Mesendoderm (in vitro differentiated cells): Measurements from ENCODE around the gene ANKS1B.

Experiments
- DNase-seq: peaks from one replicate; pipeline ENCODE4 v3.0.0; 2013
- H2AK5ac ChIP-seq: 2 replicates; pipeline ENCODE4 v1.6.1; 2013; ENCODE audit warnings: low read length, inconsistent platforms
- H2BK120ac ChIP-seq: 2 replicates; pipeline ENCODE4 v1.6.1; 2013; ENCODE audit warnings: low read depth, mild to moderate bottlenecking, low read length, moderate library complexity, mixed read lengths
- H2BK15ac ChIP-seq: replicated peaks from 2 replicates; pipeline ENCODE4 v1.6.1; 2013; ENCODE audit warnings: low read depth, mild to moderate bottlenecking, moderate library complexity
- H2BK5ac ChIP-seq: 2 replicates; pipeline ENCODE4 v1.6.1; 2013; ENCODE audit warnings: low read length, inconsistent platforms
- H3K18ac ChIP-seq: 2 replicates; pipeline ENCODE4 v1.6.1; 2013; ENCODE audit warnings: mild to moderate bottlenecking, low read length, mixed read lengths
- H3K23ac ChIP-seq: one replicate; pipeline ENCODE4 v1.6.1; 2013; ENCODE audit warnings: low read length
- H3K27ac ChIP-seq: 2 replicates; pipeline ENCODE4 v1.5.1; 2013; ENCODE audit warnings: low read depth, mild to moderate bottlenecking, inconsistent platforms, low read length, moderate library complexity
- H3K27me3 ChIP-seq: 2 replicates; pipeline ENCODE4 v1.6.1; 2013; ENCODE audit warnings: low read length, control low read depth, mild to moderate bottlenecking, inconsistent platforms; ENCODE audit not compliant: insufficient read depth, poor library complexity
- H3K36me3 ChIP-seq: 2 replicates; pipeline ENCODE4 v1.6.1; 2013; ENCODE audit warnings: low read length, inconsistent platforms; ENCODE audit not compliant: control insufficient read depth, insufficient read depth
- H3K4ac ChIP-seq: one replicate; pipeline ENCODE4 v1.6.1; 2013; ENCODE audit warnings: low read depth, mild to moderate bottlenecking, low read length, moderate library complexity
- H3K4me1 ChIP-seq: 2 replicates; pipeline ENCODE4 v1.6.1; 2013; ENCODE audit warnings: low read depth, low read length, inconsistent platforms; ENCODE audit not compliant: control insufficient read depth
- H3K4me2 ChIP-seq: 2 replicates; pipeline ENCODE4 v1.6.1; 2013; ENCODE audit warnings: low read length
- H3K4me3 ChIP-seq: 2 replicates; pipeline ENCODE4 v1.5.1; 2013; ENCODE audit warnings: mild to moderate bottlenecking, low read length
- H3K56ac ChIP-seq: one replicate; pipeline ENCODE4 v1.6.1; 2013; ENCODE audit warnings: low read length
- H3K79me1 ChIP-seq: 2 replicates; pipeline ENCODE4 v1.6.1; 2013; ENCODE audit warnings: low read length, inconsistent platforms
- H3K79me2 ChIP-seq: 2 replicates; pipeline ENCODE4 v1.6.1; 2013; ENCODE audit warnings: mild to moderate bottlenecking, low read length; ENCODE audit not compliant: control insufficient read depth, insufficient read depth
- H3K9ac ChIP-seq: 2 replicates; pipeline ENCODE4 v1.6.1; 2013; ENCODE audit warnings: low read length, inconsistent platforms
- H4K5ac ChIP-seq: one replicate; pipeline ENCODE4 v1.6.1; 2013; ENCODE audit warnings: low read length
- H4K8ac ChIP-seq: one replicate; pipeline ENCODE4 v1.6.1; 2013; ENCODE audit warnings: low read depth, mild to moderate bottlenecking, control low read depth, low read length, moderate library complexity
- WGBS: extraction: QIAGEN DNeasy Blood & Tissue Kit; methylation state at CpG from one replicate; pipeline ENCODE4 v1.1.7; 2013; ENCODE audit warnings: low lambda C conversion rate, missing lambda C conversion rate; ENCODE audit not compliant: insufficient coverage; ENCODE audit errors: extremely low coverage; 5-methylcytosine and 5-hydroxymethylcytosine counted together

ANKS1B gene

DNA sequence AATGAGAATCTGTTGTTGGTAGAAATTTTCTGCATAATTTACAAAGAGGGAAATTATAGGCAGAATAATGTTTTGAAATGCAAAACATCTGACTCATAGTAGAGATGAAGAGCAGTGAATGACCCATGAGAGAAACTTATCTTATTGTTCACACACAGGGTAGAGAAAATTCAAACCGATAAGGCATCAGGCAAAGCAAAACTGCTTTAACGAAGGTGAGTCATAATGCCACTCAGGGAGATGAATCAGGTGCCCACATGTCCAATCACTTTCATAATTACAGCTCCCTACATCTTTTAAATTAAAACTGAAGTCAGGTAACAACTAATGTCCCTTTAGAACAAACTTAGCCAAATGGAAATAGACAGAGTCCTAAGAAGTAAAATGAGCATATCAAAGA lies 602.7 kb downstream of the ANKS1B start:
- Histone ChIP-seq H3K4ac (no peak overlapping the region), H3K23ac (no peak overlapping the region), H3K79me1 (no peaks in the 10 kb centered on the region), H2BK120ac (no peak overlapping the region), H3K18ac (no peak overlapping the region), H3K4me3 (no peak overlapping the region), H3K27me3 (no peaks in the 10 kb centered on the region), H4K8ac (no peak overlapping the region), H2AK5ac (no peak overlapping the region), H3K4me1 (no peaks in the 10 kb centered on the region), H3K4me2 (no peak overlapping the region), H3K9ac (no peak overlapping the region), H3K27ac (no peak overlapping the region), H4K5ac (no peak overlapping the region), H3K79me2 (no peaks in the 10 kb centered on the region), H2BK5ac (no peak overlapping the region), H3K56ac (no peak overlapping the region), H3K36me3 (no peaks in the 10 kb centered on the region), H2BK15ac (no peak overlapping the region)
- WGBS: no CpG with 5 or more reads among the region's 2 CpGs
- no peak for DNase-seq

DNA sequence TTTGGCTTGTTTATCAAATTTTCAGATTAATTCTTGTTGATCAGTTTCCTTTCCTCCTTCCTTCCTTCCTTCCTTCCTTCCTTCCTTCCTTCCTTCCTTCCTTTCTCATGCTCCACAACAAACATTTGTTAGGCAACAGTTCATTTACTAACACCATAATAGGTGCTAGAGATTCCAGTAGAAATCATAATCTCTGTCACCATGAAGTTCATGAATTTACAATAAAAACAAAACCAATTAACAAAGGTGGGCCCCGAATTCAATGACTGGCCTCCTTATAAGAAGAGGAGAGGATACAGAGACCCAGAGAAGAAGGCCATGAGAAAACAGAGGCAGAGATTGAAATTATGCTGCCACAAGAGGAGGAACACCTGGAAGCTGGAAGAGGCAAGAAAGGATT lies 604.0 kb downstream of the ANKS1B start:
- Histone ChIP-seq H3K36me3 (no peaks in the 10 kb centered on the region), H4K8ac (no peak overlapping the region), H2BK15ac (no peak overlapping the region), H3K4ac (no peak overlapping the region), H3K18ac (no peak overlapping the region), H3K56ac (no peak overlapping the region), H3K23ac (no peak overlapping the region), H3K4me1 (no peaks in the 10 kb centered on the region), H3K4me2 (no peak overlapping the region), H3K27ac (no peak overlapping the region), H2BK120ac (no peak overlapping the region), H3K4me3 (no peak overlapping the region), H2AK5ac (no peak overlapping the region), H3K79me1 (no peaks in the 10 kb centered on the region), H3K9ac (no peak overlapping the region), H4K5ac (no peak overlapping the region), H3K27me3 (no peaks in the 10 kb centered on the region), H3K79me2 (no peaks in the 10 kb centered on the region), H2BK5ac (no peak overlapping the region)
- DNase-seq: no peak
- WGBS: no CpG with 5 or more reads among the region's 1 CpG

DNA sequence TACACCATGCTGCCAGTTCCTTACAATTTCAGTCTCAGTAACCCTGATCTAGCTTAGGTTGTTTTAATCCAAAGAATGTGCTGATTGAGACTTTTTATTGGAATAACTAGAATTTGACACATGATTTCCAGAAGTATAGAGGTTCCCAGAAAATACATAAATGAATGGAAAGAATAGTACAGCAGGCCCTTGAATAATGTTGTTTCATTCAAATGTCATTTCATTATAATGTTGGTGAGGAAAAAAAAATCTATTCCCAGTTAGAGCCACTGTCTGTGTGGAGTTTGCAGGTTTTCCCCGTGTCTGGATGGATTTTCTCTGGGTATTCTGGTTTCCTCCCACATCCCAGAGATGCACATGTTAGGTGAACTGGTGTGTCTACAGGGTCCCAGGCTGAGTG lies 610.7 kb downstream of the ANKS1B start:
- Histone ChIP-seq H3K4ac (no peak overlapping the region), H2BK5ac (no peak overlapping the region), H3K56ac (no peak overlapping the region), H3K79me1 (no peaks in the 10 kb centered on the region), H3K4me1 (peaks cover 1% of the 10 kb centered on the region), H4K5ac (no peak overlapping the region), H2BK15ac (no peak overlapping the region), H3K27ac (no peak overlapping the region), H2AK5ac (no peak overlapping the region), H3K79me2 (no peaks in the 10 kb centered on the region), H4K8ac (no peak overlapping the region), H2BK120ac (no peak overlapping the region), H3K23ac (no peak overlapping the region), H3K36me3 (no peaks in the 10 kb centered on the region), H3K9ac (no peak overlapping the region), H3K4me2 (no peak overlapping the region), H3K27me3 (no peaks in the 10 kb centered on the region), H3K18ac (no peak overlapping the region), H3K4me3 (no peak overlapping the region)
- no peak for DNase-seq
- WGBS: no CpG with 5 or more reads among the region's 1 CpG

DNA sequence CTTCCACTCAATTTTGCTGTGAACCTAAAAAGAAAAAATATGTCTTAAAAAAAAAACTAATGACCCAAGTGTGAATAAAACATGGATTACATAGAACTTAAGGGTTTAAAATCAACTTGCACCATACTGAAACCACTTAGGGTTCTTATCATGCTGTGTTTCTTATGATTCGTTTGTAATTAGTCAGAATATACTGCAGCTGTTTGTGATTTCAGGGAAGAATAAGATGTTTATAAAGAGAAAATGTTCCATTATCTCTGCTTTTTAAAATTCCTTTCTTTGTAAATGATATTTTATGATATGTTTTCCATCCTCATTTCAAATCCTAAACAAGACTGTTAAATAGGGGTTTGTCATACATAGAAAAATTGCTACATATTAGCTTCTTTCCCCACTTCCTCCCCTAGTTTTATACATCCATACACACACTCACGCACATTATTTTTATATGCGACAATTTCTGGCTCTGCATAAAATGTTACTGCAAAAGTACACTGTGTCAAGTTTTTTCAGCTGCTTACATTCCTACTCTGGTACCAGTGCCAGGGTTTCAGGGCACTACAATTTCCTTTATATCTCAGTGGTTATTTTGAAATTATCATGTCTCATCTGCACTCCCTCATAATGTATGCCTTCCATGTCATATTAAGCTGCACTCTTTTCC lies 612.3 kb downstream of the ANKS1B start:
- peaks cover 1% of the 10 kb centered on the region for H3K4me1 ChIP-seq
- H3K36me3 ChIP-seq: no peaks in the 10 kb centered on the region
- H3K4me2 ChIP-seq: no peak overlapping the region
- no peak overlapping the region for H4K5ac ChIP-seq
- no peak overlapping the region for H3K4me3 ChIP-seq
- H3K9ac ChIP-seq: no peak overlapping the region
- H3K27ac ChIP-seq: no peak overlapping the region
- no peak for DNase-seq
- no peak overlapping the region for H3K56ac ChIP-seq
- WGBS: no CpG with 5 or more reads among the region's 3 CpGs
- H4K8ac ChIP-seq: no peak overlapping the region
- no peak overlapping the region for H2BK5ac ChIP-seq
- no peak overlapping the region for H2AK5ac ChIP-seq
- H3K27me3 ChIP-seq: no peaks in the 10 kb centered on the region
- no peak overlapping the region for H3K18ac ChIP-seq
- no peaks in the 10 kb centered on the region for H3K79me2 ChIP-seq
- no peak overlapping the region for H2BK120ac ChIP-seq
- H2BK15ac ChIP-seq: no peak overlapping the region
- no peak overlapping the region for H3K23ac ChIP-seq
- no peak overlapping the region for H3K4ac ChIP-seq
- no peaks in the 10 kb centered on the region for H3K79me1 ChIP-seq

DNA sequence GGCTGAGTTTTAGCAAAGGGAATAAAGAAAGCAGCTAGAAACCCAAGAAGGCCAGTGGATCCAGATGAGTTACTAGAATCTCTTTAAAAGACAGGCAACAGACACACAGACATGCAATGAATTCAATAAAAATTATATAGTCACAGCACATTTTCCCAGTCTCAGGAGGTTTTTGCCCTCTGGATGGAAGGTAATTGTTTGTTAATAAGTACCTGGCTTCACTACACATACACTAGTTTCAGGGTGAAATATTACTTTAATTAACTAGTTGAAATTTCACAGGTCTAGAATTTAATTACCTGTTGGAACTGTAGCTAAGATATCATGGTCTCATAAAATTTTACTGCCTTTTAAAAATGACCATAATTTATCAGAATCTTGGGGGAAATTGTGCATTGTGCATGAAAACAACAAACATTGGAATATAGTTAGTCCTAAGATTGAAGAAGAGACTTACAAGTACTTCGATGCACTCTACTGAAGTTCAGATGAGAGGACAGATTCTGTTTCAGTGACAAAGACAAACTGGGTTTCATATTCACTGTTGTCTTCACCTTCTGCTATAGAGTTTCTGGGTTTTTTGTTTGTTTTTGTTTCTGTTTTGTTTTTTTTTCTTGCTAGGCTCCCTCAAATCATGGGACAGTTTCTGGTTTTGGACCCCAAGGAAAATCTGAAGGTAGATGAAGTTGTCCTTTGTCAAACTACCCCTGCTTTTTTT lies 614.2 kb downstream of the ANKS1B start:
- H2AK5ac ChIP-seq: no peak overlapping the region
- DNase-seq: no peak
- no peaks in the 10 kb centered on the region for H3K79me2 ChIP-seq
- no peak overlapping the region for H3K4ac ChIP-seq
- H2BK120ac ChIP-seq: no peak overlapping the region
- no peak overlapping the region for H3K56ac ChIP-seq
- H3K27ac ChIP-seq: no peak overlapping the region
- no peaks in the 10 kb centered on the region for H3K27me3 ChIP-seq
- H3K36me3 ChIP-seq: no peaks in the 10 kb centered on the region
- peaks cover 1% of the 10 kb centered on the region for H3K4me1 ChIP-seq
- no peak overlapping the region for H2BK15ac ChIP-seq
- WGBS: no CpG with 5 or more reads among the region's 1 CpG
- no peak overlapping the region for H4K5ac ChIP-seq
- H3K79me1 ChIP-seq: no peaks in the 10 kb centered on the region
- no peak overlapping the region for H3K23ac ChIP-seq
- H2BK5ac ChIP-seq: no peak overlapping the region
- H4K8ac ChIP-seq: no peak overlapping the region
- no peak overlapping the region for H3K4me2 ChIP-seq
- no peak overlapping the region for H3K4me3 ChIP-seq
- H3K9ac ChIP-seq: no peak overlapping the region
- no peak overlapping the region for H3K18ac ChIP-seq

DNA sequence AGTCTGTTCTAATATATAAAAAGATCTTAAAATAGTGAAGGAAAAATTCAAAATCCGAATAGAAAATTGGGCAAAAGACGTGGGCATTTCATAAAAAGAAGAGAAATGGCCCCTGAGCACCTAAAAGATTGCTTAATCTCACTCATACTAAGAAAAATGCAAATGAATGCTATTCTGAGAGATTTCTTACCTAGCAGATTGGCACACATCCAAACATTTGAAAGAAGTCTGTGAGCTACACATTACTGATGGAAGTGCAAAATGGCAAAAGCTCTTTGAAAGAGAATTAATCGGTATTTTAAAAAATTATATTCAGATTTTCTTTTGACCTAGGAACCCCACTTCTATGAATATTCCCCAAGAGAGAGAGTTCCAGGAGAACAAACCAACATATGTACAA lies 617.6 kb downstream of the ANKS1B start:
- no peaks in the 10 kb centered on the region for H3K36me3 ChIP-seq
- H3K56ac ChIP-seq: no peak overlapping the region
- no peak overlapping the region for H2AK5ac ChIP-seq
- no peak for DNase-seq
- no peak overlapping the region for H2BK5ac ChIP-seq
- H3K18ac ChIP-seq: no peak overlapping the region
- no peak overlapping the region for H2BK120ac ChIP-seq
- H3K23ac ChIP-seq: no peak overlapping the region
- no peak overlapping the region for H4K8ac ChIP-seq
- H3K79me2 ChIP-seq: no peaks in the 10 kb centered on the region
- H3K4me3 ChIP-seq: no peak overlapping the region
- H2BK15ac ChIP-seq: no peak overlapping the region
- H3K4me2 ChIP-seq: no peak overlapping the region
- no peak overlapping the region for H3K9ac ChIP-seq
- H3K27ac ChIP-seq: no peak overlapping the region
- no peak overlapping the region for H4K5ac ChIP-seq
- H3K27me3 ChIP-seq: no peaks in the 10 kb centered on the region
- no peak overlapping the region for H3K4ac ChIP-seq
- H3K4me1 ChIP-seq: no peaks in the 10 kb centered on the region
- no peaks in the 10 kb centered on the region for H3K79me1 ChIP-seq
- no CpG with 5 or more reads among the region's 3 CpGs for WGBS
